Mammary epithelial cell (primary cell): ENCODE results near the gene CISH.

ENCODE experiments used
- EZH2 ChIP-seq: IDR thresholded peaks from 2 replicates; pipeline ENCODE4 v1.6.1; 2012; ENCODE audit warnings: low read length, inconsistent platforms, borderline replicate concordance
- TF ChIP-seq, protein P1 (sequence below), 2 donors: IDR thresholded peaks in 1 of 2; conservative IDR thresholded peaks in 1 of 2; 2 replicates each; pipeline ENCODE4 v1.5.1; 2011 to 2012; ENCODE audit warnings: inconsistent platforms in 2 of 2, low read length in 2 of 2, mild to moderate bottlenecking in 2 of 2, control low read depth in 1 of 2, low read depth in 1 of 2; ENCODE audit not compliant: insufficient read depth in 1 of 2; ENCODE audit errors: extremely low read depth in 1 of 2

DNA sequence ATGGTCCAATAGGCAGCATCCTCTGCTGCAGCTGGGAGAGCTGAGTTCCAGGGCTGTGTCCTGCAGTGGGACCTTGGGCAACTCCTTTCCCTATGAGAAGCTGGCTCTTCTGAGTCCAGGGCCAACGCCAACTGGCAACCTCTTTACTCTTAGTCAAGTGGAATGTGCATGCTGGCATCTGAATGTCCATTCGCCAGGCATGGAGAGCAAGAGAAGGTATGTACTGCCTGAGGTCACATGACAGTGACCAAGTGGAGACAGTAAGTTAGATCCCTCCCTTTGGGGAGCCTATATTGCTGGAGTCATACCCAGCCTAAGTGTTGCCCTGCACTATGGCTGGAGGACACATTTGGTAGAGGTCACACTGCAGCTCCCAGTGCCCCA is 30.1 kb downstream of the CISH start:
- TF ChIP-seq, protein P1, sequence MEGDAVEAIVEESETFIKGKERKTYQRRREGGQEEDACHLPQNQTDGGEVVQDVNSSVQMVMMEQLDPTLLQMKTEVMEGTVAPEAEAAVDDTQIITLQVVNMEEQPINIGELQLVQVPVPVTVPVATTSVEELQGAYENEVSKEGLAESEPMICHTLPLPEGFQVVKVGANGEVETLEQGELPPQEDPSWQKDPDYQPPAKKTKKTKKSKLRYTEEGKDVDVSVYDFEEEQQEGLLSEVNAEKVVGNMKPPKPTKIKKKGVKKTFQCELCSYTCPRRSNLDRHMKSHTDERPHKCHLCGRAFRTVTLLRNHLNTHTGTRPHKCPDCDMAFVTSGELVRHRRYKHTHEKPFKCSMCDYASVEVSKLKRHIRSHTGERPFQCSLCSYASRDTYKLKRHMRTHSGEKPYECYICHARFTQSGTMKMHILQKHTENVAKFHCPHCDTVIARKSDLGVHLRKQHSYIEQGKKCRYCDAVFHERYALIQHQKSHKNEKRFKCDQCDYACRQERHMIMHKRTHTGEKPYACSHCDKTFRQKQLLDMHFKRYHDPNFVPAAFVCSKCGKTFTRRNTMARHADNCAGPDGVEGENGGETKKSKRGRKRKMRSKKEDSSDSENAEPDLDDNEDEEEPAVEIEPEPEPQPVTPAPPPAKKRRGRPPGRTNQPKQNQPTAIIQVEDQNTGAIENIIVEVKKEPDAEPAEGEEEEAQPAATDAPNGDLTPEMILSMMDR (conservative IDR thresholded peaks at IDR 0.05 in 1 of 2, IDR thresholded peaks at IDR 0.05 in 1 of 2; ENCODE audit: extremely low read depth in 1 of 2, insufficient read depth in 1 of 2, low read depth in 1 of 2, low read length in 2 of 2) = no peak
- no peak for TF ChIP-seq EZH2
